Measurements from ENCODE around the gene ALX3.

Gene ALX3

GRCh38 chr1:110017792-110018191, 52.7 kb downstream of the ALX3 start:
- no peak for DNase-seq (ENCODE audit: low read depth)
- no peak overlapping the region for H3K4me3 ChIP-seq (ENCODE audit: low read depth, low read length)
- TF ChIP-seq, protein P1, sequence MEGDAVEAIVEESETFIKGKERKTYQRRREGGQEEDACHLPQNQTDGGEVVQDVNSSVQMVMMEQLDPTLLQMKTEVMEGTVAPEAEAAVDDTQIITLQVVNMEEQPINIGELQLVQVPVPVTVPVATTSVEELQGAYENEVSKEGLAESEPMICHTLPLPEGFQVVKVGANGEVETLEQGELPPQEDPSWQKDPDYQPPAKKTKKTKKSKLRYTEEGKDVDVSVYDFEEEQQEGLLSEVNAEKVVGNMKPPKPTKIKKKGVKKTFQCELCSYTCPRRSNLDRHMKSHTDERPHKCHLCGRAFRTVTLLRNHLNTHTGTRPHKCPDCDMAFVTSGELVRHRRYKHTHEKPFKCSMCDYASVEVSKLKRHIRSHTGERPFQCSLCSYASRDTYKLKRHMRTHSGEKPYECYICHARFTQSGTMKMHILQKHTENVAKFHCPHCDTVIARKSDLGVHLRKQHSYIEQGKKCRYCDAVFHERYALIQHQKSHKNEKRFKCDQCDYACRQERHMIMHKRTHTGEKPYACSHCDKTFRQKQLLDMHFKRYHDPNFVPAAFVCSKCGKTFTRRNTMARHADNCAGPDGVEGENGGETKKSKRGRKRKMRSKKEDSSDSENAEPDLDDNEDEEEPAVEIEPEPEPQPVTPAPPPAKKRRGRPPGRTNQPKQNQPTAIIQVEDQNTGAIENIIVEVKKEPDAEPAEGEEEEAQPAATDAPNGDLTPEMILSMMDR (conservative IDR thresholded peaks at IDR 0.05; ENCODE audit: low read depth, low read length), result no peak

- no peak for DNase-seq (ENCODE audit: low read depth)
- TF ChIP-seq, protein P1 (conservative IDR thresholded peaks at IDR 0.05; ENCODE audit: low read depth, low read length), result no peak
Observed at GRCh38 chr1:110012100-110012780, 58.2 kb downstream of the ALX3 start.

DNA sequence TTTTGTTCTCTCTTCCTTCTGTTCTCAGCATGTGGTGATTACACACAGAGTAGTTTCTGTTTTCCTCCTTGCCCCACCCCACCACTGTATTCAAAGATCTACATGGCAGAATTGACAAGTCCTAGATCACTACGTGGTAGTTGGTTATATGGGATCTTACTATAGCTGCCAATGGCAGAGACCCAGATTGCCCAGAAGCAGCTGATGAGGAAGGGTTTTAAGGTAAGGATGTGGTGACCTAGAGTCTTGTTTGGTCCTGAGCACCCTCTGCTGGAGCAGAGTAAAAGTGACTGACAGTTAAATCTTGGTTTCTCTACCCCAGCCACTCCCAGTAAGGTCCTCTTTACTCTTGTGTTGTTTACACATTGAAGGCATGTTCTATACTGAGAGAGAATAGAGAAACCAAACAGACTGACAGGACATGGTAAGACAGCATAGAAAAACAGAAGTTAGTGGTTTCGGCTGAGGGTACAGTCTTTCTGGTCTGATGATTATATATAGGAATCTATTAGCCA, 58.9 kb downstream of the ALX3 start:
- peak; percentile 86 for DNase-seq (ENCODE audit: low read depth)
- H3K4me3 ChIP-seq (ENCODE audit: low read depth, low read length), result no peak overlapping the region
- TF ChIP-seq, protein P1 (conservative IDR thresholded peaks at IDR 0.05; ENCODE audit: low read depth, low read length), result peak; percentile 77

More at GRCh38 chr1:110012100-110012780, 58.2 kb downstream of the ALX3 start:
- no peak overlapping the region for H3K4me3 ChIP-seq (ENCODE audit: low read depth, low read length)
